Measurements from ENCODE around the gene SARDH. TPM values are rescaled to one million over a fixed set of nuclear protein-coding genes. Genes with fewer than 3 reads are reported as not detected.

SARDH gene
- total RNA-seq, 2 donors from 2014 or later = 0.62 to 1.8 TPM

DNA sequence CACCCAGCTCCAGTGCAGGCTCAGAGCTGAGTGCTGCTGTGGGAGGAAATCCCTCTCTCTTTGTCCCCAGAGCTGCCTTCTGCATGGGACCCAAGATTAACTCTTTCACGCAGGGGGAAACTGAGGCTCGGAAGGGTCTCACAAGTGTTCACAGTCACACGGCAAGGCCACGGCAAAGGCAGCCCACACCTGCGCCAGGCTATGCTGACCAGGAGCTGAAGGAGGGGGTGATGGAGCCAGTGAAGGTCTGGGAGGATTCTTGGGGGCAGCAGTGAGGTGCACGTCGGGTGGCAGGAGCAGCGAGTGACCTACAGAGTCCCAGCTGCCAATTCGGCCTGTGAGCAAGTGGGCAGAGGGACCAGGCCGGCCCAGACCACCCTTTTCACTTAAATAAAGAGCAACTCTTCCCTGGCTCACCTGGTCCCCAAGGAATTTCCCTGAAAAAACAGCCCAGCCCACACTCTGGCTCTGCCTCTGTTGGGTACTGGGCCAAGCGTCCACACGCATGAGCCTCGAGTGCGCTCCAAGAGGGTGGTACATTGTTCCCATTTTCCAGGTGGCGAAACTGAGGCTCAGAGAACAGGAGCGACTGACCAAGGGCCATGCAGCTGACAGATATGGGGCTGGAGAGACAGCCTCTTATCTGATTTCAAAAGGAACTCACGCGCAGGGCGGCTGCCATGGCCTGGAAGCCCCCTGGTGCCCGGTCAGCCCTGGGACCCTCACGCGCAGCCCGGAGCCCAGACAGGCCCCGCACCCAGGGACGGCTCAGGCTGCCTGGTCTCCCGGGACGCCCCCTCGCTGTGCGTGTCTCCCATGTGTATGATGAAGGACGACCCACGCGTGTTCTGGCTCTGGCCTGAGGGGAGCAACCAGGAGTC is 28.2 kb downstream of the SARDH start:
- DNase-seq (ENCODE audit: low spot score) = peak; percentile 80
- intact Hi-C loops (cut with DNase I) = no loop called here

DNA sequence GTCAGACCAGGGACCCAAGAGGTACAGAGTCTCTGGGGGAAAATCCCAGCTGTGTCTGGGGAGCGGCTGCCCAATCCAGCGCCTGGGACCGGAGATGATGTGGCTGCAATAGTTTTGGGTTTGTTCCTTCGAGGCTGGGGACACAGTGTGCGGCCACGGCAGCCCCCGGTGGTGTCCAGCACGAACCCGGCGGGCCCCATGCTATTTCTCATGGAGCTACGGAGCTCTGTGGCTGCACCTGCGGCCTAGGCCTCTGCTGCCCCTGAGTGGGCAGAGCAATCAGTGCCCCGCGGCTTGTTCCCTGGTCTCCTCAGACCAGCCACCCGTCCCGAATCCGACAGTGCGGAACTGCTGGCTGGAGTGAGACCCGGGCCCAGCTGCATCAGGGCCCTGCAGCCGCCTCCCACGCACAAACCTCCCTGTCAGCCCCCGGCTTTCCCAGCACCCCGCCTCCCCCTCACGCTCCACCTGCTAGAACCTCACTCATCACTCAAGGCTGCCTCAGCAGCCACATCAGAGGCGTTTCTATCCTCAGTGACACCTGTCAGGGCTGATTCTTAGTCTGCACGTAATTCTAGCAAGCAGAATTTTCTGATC is 29.0 kb downstream of the SARDH start:
- intact Hi-C loops (cut with DNase I) = no loop called here
- DNase-seq (ENCODE audit: low spot score) = peak; percentile 74

DNA sequence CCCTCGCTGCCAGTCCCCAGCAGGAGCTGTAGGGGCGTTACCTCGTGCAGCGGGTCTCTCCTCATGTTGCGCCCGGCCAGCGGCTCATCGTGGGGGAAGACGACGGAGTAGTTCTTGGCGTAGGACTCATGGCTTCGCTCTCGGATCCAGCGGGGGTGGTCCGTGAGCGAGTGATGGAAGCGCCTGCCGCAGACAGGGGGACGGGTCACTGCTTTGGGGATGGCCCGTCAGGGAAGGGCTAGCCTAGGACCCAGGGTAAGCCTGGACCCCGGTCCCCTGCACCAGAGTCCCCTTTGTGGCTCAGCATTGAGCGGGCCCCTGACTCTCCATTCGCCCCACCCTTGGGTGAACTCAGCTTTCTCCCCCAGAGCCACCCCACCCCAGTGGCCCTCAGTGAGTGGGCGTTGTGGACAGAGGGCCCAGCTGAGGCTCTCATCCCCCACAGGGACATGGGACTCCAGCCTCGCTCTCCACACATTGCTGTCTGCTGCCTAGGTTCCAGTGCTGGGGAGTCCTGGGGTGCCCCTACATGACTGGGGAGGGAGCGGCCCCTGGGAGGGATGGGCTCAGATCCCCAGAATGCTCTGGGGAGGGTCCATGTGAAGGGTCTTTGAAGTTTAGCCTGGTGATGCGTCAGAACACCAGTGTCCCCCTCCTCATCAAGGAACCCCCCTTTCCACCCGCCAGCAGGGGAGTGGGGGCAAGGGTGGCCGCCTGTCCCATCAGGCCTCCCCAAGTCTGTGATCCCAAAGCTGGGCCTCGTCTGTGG is 29.7 kb downstream of the SARDH start:
- intact Hi-C loops (cut with DNase I) = no loop called here
- peak; percentile 74 for DNase-seq (ENCODE audit: low spot score)

DNA sequence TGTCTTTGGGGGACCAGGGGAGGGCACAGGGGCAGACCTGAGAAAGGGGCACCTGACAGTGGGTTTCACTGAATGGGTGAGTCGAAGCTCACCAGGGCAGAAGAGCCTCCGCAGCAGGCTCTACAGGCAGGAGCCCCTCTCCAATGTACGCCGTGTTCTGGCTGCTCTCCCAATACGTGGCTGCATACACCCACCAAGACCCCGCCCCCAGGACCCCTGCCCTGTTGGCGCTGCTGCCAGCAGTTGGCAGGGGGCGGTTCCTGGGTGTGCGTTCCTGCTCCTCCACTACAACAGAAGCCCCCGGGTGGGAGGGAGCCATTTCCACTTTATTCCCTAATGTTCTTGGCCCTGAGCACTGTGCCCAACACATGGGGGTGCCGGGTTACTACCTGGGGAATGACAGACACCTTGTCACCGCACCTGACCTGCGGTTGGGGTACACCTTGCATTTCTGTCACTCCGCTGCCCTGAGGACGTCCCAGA is 30.3 kb downstream of the SARDH start:
- DNase-seq (ENCODE audit: low spot score) = peak; percentile 70
- intact Hi-C loops (cut with DNase I) = no loop called here

GRCh38 chr9:133707065-133707762 is 30.9 kb downstream of the SARDH start:
- peak; percentile 84 for DNase-seq (ENCODE audit: low spot score)
- intact Hi-C loops (cut with DNase I) = no loop called here

DNA sequence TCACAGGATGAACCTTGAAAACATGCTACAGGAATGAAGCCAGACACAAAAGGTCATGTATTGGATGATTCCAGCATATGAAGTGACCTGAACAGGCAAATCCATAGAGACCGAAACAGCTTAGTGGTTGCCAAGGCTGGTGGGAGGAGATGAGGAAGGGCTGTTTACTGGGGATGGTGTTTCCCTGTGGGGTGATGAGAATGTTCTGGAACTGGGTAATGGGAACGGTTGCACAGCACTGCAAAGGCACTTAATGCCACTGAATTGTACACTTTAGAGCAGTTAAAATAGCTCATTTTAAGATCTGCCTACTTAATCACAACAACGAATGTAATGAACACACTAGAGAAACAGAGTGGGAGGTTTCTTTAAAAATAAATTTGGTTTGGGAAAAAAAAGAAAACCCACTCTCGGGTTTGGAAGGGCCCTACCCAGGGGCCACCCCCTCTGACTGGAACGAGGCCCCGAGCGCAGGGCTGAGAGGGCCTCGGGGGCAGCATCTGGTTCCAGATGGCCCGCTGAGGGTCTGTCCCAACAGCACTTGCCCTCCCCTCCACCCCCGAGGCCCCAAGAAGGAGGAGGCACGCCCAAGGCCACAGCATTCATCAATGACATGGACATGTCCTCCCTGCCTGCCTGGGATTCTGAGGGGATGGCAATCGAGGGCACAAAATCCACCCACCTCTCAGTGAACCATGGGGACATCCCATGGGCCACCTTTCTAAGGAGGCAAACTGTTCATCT is 31.7 kb downstream of the SARDH start:
- intact Hi-C loops (cut with DNase I) = no loop called here
- peak; percentile 67 for DNase-seq (ENCODE audit: low spot score)

DNA sequence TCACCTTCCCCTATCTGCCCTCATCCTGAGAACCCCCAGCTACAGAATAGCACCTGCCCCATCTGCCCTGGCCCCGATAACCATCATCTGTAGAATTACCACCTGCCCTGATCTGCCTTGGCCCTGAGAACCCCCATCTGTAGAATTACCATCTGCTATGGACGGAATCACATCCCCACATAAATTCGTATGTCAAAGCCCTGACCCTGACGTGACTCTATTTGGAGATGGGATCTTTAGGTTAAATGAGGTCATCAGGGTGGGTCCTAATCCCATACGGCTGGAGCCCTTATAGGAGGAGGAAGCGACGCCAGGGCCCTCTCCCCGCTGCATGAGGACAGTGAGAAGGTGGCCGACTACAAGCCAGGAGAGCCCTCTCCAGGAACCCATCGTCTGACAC is 32.6 kb downstream of the SARDH start:
- DNase-seq (ENCODE audit: low spot score) = no peak
- intact Hi-C loops (cut with DNase I) = no loop called here

GRCh38 chr9:133704711-133705181 is 33.4 kb downstream of the SARDH start:
- DNase-seq (ENCODE audit: low spot score) = peak; percentile 61
- intact Hi-C loops (cut with DNase I) = no loop called here

DNA sequence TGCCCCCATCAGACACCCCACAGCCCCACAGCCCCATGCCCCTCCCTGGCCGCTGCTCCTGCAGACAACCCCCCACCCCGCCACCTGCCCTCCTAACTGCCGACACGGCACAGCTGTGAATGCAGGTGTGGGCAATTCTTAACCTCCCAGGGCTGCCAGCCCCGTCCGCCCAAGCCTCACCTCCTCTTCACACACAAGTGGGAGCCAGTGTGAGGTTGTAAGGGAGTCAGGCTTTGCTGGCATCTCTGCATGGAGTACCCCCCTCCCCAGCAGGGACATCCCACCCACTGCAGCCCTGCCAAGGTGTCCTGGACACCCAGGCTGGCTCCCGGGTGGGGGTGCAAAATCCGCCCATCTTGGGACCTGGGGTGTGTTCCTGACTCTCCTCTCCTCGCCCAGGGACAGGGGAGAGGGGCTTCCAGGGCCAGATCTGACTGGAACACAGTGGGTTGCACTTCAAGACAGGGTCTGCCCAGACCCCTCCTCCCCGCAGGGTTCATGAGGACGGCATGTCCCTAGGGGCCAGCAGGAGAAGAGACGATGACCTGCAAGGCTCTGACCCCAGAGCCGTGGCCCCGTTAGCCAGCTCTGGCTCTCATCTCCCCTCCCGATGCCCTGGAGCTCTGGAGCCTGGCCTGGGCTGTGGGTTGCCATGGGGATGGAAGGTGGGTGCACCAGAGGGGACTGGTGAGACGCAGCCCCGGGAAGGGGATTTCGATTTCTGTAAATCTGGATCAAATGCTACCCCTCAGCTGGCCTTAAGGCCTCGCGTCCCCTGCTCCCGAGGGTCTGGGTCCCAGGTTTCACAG is 34.4 kb downstream of the SARDH start:
- peak; percentile 74 for DNase-seq (ENCODE audit: low spot score)
- intact Hi-C loops (cut with DNase I) = no loop called here

GRCh38 chr9:133702798-133703590 is 35.2 kb downstream of the SARDH start:
- intact Hi-C loops (cut with DNase I) = no loop called here
- peak; percentile 74 for DNase-seq (ENCODE audit: low spot score)

- intact Hi-C loops (cut with DNase I) = no loop called here
- peak; percentile 70 for DNase-seq (ENCODE audit: low spot score)
Observed at GRCh38 chr9:133701981-133702797, 36.0 kb downstream of the SARDH start.

DNA sequence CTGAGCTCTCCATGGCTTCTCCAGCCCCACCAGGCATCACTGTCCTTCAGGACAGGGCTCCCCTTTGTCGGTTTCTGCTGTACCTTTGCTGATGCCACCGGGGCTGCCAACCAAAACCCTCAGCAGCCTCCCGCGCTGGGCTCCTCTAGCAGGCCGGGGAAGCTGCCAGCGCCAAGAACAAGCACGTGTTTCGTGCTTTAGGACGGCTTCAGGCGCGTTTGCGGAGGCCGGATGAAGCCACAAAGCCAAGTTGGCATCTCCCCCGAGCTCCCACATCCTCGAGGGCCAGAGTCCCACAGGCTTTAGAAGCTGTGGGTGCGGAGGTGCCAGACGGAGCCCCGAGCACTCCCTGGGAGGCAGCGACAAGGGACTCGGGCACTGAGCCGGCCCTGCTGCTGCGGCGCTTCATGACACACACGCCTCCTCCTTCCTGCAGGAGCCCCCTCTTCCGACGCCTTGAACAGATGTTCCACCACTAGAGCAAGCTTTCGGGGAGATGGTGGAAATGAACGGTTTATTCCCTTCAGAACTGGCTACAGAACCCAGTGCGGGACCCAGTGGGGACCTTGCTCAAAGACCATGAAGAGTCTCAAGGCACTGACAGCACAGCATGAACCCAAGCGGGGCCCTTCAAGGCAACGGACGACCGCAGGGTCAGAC is 36.7 kb downstream of the SARDH start:
- DNase-seq (ENCODE audit: low spot score) = peak; percentile 78
- intact Hi-C loops (cut with DNase I) = no loop called here

DNA sequence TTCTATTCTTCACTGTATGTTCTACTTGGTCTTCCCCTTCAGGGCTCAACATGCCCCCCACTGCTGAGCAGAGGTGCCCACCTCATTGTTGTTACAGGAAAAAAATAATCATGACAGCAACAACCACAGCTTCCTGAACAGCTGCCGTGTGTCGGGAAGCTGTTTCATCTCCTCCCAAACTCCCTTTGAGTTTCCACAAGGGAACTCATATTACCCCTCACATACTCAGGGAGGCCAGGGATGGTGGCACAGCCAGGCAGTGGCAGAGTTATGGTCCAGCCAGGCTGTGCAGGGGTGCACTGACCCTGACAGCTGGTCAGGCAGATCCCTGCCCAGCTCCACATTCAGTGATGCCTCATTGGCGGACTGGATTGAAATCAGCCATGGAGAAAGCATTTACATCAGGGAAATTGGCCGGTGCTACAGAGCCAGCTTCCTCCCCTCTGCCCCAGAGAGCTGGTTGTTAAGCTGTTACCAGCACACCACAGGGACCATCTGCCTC is 37.3 kb downstream of the SARDH start:
- intact Hi-C loops (cut with DNase I) = no loop called here
- peak; percentile 54 for DNase-seq (ENCODE audit: low spot score)

GRCh38 chr9:133699546-133699945 is 38.6 kb downstream of the SARDH start:
- intact Hi-C loops (cut with DNase I) = no loop called here
- DNase-seq (ENCODE audit: low spot score) = peak; percentile 15

- intact Hi-C loops (cut with DNase I) = no loop called here
Observed at GRCh38 chr9:133696071-133696472, 42.1 kb downstream of the SARDH start.

More at GRCh38 chr9:133696071-133696472, 42.1 kb downstream of the SARDH start:
- DNase-seq (ENCODE audit: low spot score) = no peak

Measured in posterior vena cava (tissue), 2 donors.